HG02759 (cell line): ENCODE results near the gene SST.
"Not testable (repeated sequence)": the region's sequence is repeated elsewhere in the genome, so short reads cannot be mapped to it uniquely, and the experiment has no call there.

ENCODE experiments used
- ATAC-seq: cut with Tn5 transposase; IDR thresholded peaks from one replicate; pipeline ENCODE4 v1.9.1; 2021; ENCODE audit warnings: mild to moderate bottlenecking, moderate library complexity; ENCODE audit not compliant: unreplicated experiment

SST gene

GRCh38 chr3:187684880-187685279 lies 14.7 kb upstream of the SST start:
- no peak for ATAC-seq

GRCh38 chr3:187684444-187684843 lies 14.2 kb upstream of the SST start:
- no peak for ATAC-seq

DNA sequence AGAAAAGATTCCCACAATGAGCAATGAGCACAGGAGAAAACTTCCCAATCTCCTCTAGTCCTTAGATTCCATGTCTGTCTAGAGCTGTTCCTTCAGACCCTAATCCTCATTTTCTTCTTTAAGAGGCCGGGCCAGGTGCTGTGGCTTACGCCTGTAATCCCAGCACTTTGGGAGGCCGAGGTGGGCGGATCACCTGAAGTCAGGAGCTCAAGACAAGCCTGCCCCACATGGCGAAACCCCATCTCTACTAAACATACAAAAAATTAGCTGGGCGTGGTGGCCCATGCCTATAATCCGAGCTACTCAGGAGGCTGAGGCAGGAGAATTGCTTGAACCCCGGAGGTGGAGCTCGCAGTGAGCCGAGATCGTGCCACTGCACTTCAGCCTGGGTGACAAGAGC lies 11.6 kb upstream of the SST start:
- ATAC-seq = not testable (repeated sequence)

DNA sequence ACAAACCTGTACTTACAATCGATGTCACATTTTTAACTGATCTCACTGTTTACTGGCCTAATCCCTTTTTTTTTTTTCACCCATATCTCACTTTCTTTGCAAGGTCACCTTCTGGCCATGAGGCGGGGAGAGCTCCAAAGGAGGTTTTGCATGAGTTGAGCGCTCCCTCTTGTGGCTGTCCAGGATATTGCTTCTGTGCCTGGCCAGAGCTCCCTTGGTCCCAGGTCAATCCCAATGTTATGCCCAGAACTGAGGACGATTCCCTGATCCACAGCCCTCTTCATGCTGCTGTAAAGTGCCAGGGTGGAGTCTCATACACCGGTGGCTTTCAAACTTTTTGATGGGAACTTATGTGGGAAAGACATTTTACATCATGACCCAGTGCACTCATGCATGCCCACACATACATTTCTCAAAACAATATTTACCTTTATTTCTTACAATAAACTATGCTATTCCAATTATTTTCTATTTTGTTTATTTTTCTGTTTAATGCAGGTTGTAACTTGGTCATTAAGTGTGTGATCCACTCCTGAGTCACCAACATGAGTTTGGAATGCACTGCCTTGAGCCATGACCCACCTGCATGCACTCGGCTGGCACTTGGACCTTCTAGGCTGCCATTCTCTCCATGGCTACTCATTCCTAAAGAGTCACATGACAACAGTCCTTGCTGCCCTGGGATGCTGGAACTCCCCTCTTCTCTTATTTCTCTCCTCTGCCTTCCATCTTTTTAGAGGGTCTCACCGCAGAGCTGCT lies 9.6 kb upstream of the SST start:
- no peak for ATAC-seq

DNA sequence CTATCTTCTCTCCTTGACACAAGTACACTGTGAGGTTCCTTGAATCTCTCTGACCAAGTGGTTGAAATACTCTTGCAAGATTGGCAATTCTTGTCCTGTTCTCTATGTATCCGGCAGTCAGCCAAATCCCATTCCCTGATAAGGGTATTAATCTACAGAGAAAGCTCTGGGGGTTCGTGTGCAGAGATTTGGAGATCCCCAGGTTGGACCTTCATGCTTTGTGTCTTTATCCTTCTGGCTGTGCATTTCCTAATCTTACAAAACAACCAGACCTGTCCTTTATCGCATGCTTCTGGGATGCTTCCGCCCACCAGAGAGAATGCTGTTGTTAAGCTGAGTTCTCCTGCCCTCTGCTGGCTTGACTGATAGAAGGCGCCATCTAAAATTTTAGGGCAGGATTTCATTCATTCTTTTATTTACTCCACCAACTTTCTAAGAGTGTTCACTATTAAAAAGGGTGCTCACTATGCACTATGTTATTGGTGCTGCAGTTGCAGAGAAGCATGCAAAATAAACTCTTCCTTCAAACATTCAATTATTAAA lies 8.6 kb upstream of the SST start:
- no peak for ATAC-seq

- ATAC-seq = no peak
Observed at GRCh38 chr3:187677604-187678003, 7.4 kb upstream of the SST start.

GRCh38 chr3:187673012-187673411 lies 2.8 kb upstream of the SST start:
- no peak for ATAC-seq

DNA sequence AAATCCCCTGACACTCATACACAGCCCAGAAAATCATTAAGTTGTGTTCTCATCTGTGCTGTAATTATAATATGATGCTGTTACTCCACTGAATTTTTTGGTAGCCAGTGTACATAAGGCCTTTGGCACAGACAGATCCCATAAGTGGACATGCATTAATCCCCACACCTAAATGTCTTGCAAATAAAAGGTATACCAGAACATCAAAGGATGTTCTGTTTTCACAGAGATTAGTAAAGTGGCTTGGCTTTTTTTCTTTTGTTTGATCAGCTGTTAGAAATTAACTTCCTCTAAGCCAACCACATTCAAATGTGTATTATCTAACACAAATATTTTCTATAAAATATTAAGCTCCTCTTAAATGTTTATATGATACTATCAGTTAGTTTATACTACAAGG lies 2.7 kb downstream of the SST start:
- ATAC-seq = no peak

GRCh38 chr3:187665764-187666402 lies 4.3 kb downstream of the SST start:
- ATAC-seq = no peak

GRCh38 chr3:187665010-187665409 lies 5.2 kb downstream of the SST start:
- ATAC-seq = no peak

DNA sequence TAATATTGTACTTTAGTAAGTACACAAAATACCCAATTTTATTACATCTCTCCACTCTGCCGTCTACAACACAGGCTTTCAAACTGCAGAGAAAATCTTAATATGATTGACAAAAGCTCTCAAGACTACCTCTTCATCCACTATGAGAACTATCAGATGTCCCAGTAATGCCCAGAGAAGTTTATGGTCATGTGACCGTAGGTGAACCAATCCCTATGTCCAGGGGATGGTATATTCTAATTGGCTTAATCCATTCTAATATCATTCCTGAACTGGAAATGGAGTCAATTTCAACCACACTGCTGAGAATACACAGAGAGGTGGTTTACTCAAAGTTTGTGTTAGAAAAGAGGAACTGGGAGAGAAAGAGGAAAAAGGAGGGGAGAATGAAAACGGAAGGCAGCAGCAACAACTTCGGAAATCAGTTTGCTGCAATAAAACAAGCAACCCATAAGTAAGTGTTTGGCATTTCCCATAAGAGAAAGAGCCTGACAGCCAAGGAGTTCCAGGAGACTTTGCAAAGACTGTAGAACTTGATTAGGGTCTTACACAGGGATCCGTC lies 7.3 kb downstream of the SST start:
- ATAC-seq = no peak

- ATAC-seq = no peak
Observed at GRCh38 chr3:187661267-187661666, 8.9 kb downstream of the SST start.

DNA sequence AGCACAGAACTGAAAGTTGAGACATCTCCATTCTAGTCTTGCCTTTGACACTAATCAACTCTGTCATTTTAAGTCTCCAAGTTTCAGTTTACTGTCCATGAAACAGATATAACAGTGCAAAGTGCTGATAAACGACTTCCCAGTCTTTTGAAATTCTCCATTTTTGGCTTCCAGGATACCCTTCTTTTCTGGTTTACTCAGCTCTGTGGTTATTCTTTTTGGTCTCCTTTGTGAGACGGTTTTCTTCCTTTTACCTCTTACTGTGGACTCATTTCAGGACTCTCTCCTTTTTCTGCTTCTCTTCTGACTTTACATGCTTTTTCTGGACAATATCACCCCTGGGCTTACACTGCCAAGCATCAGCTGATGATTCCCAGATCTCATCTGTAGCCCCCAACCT lies 18.9 kb downstream of the SST start:
- no peak for ATAC-seq

DNA sequence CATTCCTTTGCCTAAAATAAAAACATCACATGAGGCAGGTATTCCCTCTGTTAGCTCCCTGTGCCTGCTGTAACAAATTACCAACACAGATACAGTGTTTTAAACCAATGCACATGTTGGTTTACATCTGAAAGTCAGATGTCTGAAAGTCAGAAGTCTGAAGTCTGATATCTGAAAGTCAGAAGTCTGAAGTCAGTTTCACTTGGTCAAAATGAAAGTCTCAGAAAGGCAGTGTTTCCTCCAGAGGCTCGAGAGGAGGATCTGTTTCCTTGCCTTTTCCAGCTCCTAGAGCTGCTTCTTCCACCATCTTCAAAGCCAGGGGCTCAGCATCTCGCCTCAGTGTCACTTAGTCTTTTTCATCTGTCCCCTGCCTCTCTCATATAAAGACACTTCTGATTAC lies 22.0 kb downstream of the SST start:
- ATAC-seq = peak; percentile 84

DNA sequence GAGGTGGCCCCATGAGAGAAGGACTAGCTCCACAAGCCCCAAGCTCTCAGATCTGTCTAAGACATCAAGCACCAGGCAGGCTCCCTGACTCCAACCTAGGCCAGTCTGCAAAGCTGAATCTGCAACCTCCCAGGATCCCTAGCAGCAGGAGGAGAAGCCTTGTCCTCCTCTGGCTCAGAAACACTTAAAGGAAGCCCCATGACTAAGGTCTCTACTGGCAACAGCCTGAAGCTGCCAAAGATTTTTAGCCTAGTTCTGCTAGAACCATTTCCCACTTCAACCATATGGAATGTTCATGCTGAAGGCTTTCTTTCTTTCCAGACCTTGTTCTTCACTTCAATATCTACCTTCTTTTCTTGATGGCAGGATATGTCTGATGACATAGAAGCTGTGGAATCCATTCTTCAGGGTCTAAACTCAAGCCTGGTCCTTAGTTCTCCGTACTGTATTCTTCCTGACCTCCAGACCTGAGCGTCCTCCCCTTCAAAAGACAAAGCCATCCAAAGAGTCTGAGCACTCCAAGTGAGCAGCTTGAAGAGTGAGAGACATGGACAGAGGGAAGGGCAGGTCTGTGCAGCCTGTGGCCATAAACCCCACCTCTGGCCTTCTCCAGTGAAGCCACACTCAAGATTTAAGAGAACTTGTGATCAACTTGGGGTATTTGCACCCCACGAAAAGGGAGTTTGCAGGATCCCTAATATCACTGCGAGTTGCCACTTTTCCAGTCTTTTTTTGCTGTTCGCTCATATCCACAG lies 23.1 kb downstream of the SST start:
- no peak for ATAC-seq

DNA sequence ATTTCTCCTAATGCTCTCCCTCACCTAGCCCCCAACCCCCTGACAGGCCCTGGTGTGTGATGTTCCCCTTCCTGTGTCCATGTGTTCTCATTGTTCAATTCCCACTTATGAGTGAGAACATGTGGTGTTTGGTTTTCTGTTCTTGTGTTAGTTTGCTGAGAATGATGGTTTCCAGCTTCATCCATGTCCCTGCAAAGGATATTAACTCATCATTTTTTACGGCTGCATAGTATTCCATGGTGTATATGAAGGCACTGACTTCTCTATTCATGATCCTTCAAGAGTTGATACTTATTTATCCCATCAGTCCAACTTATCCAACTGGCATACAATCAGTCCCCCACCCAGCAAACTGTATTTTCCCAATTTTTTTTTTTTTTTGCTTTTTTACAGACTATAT lies 24.8 kb downstream of the SST start:
- ATAC-seq = not testable (repeated sequence)

DNA sequence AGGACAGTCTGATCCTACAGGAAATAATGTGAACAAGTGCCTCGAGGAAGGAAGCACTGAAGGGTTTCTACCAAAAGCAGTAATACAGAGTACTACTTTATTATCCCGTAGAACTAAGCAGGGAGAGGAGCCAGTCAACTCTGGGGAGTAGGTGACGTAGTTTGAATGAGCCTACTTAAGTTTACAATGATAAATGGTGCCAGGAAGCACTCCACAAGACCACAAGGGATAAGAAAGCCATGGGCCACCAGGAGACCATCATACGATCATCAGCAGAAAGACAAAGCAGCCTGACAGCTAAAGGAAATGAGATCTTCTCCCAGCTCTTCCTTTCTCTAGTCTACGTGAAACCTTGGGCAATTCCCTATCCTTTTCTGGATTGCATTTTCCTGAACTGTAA lies 27.3 kb downstream of the SST start:
- no peak for ATAC-seq

- no peak for ATAC-seq
Observed at GRCh38 chr3:187641320-187642016, 28.7 kb downstream of the SST start.

GRCh38 chr3:187640569-187641059 lies 29.6 kb downstream of the SST start:
- no peak for ATAC-seq

DNA sequence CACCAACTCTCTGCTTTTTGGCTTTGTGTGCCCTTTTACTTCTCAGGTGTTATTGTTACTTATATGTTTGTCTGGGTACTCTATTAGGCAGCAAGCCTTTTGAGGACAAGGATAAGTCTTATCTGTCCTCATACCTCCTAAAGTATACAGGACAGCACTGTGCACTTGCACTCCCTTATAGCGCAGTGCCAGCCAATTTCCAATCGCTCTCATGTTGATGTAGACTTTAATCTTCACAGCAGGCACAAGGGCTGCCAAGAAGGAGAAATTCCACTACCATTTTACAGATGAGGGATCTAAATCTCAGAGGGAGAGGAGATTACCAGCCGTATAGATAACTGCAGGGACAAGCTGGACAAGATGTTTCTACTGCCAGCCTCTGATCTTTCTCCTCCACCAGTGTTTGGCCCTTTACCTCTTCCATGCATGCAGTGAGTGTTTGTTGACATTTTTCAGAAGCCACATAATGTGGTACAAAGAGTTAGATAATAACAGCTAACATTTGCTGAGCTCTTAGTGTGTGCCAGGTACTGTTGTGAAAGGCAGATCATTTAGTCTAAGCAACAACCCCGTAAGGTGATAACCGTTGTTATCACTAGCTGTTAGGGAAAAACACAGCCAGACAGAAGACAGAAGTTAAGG lies 30.1 kb downstream of the SST start:
- no peak for ATAC-seq
